HG02852 (cell line): ENCODE measurements around the gene TFIP11.
"Not testable (repeated sequence)": the region's sequence is repeated elsewhere in the genome, so short reads cannot be mapped to it uniquely, and the experiment has no call there.

Experiments
- ATAC-seq: cut with Tn5 transposase; IDR thresholded peaks from one replicate; pipeline ENCODE4 v1.9.1; 2021; ENCODE audit warnings: mild to moderate bottlenecking, moderate library complexity; ENCODE audit not compliant: unreplicated experiment

The TFIP11 gene

DNA sequence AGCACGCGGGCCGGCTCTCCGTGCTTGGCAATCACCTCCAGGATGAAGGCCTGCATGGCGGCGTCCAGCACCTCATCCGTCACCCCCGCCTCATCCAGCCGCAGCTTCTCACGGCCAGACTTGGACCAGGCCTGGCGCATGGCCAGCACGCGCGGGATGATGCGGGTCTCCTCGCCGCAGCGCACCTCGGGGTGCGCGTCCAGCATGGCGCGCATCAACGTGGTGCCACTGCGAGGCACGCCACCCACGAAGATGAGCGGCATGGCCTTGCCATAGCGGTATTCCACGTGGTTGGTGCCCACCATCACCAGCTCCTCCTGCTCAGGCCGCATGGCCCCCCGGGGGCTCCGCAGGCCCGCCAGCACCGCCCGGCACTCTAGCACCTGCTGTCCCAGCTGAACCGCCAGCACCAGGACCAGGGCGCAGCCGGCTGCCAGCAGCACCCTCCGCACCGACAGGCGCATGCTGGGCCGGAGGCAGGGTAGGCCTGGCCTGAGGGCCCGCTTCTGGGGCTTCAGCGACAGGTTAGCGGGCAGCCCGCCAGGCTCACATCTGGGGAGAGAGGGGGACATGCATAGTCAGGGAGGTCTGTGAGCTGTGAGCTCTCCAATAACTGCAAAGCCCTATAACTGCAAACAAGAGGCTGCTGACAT lies 29.0 kb upstream of the TFIP11 start:
- ATAC-seq: no peak

DNA sequence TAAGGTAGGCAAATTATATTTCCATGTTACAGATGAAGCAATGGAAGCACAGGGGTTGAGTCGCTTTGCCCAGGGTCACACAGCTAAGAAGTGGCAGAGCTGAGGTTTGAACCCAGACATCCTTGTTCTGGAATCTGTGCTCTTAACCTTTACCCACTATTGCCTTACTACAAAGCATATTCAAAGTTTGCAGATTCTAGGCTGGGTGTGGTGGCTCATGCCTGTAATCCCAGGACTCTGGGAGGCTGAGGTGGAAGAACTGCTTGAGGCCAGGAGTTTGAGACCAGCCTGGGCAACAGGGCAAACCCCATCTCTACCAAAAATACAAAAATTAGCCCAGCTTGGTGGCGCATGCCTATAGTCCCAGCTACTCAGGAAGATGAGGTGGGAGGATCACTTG lies 27.8 kb upstream of the TFIP11 start:
- ATAC-seq: no peak

GRCh38 chr22:26536762-26537134 lies 24.5 kb upstream of the TFIP11 start:
- ATAC-seq: no peak

GRCh38 chr22:26536056-26536761 lies 23.9 kb upstream of the TFIP11 start:
- no peak for ATAC-seq

GRCh38 chr22:26535603-26535908 lies 23.3 kb upstream of the TFIP11 start:
- no peak for ATAC-seq

DNA sequence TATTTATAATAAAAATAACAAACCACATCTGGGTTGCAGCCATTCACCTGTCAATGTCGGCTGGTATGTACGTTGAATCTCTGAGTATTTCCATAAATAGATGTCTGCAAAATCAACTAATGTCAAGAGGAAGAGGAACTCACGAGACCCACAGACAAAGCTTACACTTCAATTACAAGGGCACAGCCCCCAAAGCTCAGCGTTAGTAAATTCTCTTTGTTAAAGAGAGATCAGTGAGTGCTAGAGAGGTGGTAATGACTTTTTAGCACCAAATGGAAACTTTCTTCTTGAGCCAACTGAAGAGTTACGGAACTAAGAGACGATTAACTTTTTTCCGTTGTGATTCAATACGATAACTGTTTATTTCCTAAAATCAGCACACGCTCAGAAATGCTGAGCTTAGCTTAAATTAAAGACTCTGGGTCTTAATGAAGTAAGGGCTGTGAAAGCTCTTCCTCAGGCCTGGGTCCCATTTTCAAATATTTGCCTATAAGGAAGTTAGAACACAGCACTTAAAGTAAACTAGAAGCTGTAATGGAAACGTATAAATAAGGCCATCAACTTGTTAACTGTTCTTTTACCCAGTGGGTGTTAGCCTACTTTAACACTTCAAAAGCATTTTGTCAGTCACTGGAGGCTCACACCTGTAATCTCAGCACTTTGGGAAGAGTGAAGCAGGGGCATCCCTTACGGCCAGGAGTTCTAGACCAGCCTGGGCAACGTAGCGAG lies 22.8 kb upstream of the TFIP11 start:
- ATAC-seq: no peak

GRCh38 chr22:26534171-26534855 lies 22.0 kb upstream of the TFIP11 start:
- ATAC-seq: no peak

DNA sequence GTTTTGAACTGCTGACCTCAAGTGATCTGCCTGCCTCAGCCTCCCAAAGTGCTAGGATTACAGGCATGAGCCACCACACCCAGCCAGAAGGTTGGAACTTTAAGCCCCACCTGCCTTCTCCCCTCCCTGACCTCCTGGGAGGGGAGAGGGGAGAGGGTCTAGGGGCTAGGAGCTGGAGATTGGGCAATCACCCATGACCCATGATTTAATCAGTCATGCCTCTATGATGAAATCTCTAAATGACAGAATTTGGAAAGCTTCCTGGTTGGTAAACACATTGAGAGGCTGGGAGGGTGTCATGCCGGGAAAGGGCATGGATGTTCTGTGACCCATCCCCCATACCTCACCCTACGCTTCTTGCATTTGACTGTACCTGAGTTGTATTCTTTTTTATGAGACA lies 17.1 kb upstream of the TFIP11 start:
- ATAC-seq: no peak

DNA sequence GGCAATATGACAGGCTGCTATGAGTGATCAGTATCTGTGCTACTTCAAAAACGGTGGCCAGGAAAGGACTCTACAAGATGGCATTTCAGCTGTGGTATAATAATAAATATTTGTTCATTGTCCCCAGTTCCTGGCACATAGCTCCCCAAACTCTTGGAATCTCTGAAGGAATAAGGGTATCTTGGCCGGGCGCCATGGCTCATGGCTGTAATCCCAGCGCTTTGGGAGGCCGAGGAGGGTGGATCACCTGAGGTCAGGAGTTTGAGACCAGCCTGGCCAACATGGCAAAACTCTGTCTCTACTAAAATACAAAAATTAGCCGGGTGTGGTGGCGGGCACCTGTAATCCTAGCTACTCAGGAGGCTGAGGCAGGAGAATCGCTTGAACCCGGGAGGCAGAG lies 16.2 kb upstream of the TFIP11 start:
- not testable (repeated sequence) for ATAC-seq

DNA sequence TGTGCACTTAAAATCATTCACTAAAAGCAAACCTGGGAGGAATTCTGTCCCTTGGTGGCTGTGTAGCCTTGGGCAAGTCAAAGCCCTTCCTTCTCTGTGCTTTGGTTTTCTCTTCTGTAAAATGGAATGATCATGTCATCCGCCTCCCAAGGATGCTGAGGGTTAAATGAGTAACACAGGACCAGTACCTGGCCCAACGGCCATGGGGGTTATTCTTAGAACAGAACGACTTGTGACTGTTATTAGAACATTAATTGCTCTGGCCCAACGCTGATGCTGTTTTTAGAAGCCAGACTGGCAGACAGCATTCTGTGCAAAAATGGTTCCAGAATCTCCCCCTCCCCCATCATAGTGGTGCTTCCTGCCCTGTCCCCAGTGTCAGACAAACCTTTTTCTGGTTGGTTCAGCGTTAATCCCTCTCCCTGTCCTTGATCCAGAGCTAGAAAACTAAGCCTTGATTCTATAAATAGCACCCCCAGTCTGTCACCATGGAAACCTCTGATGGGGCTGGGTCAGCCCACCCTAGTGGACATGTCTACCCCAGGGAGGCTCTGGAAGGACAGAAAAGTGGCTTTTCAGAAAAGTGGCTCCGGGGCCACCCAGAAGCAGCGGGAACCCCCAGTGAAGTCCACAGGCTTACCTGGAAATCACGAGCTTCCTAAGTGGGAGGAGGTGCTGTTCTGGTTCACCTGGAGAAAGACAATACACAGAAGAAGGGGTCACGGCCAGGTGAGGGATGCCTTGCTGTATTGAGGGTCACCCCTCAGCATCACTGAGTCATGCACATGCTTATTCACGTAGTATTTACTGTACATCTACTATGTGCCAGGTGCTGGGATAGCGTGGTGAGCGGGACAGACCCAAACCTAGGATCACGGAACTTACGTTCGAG lies 15.5 kb upstream of the TFIP11 start:
- no peak for ATAC-seq

DNA sequence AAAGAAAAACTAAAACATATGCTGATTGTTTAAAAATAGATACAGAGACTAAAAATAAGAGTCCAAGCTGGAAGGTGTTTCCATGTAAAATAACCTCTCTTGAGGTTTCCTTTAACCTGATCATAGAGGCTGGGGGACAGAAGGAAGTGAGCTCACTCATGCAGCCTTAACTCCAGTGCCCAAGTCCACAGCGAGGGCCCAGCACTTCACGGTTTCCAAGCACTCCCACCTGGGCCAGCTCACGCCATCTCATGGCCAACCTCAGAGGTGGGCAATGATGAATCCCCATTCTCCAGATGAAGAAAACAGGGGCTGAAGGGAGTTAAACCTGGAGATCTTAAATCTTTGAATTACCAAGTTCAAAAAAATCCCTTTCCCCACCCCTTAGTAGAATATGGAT lies 14.9 kb upstream of the TFIP11 start:
- ATAC-seq: no peak

GRCh38 chr22:26525946-26526564 lies 13.8 kb upstream of the TFIP11 start:
- ATAC-seq: no peak

DNA sequence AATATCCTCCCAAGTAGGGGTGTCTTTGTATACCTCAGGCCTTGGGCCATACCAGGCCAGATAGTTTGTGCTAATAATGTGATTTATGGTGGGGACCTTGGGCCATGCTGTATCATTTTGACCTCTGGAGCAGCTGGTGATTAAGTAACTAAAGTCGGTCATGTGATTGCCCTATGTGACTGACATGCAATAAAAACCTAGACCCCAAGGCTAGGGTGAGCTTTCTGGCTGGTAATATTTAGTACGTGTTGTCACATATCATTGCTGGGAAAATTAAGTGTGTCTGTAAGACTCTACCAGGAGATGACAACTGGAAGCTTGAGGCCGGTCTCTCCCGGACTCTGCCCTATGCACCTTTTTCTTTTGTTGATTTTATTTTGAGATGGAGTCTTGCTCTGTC lies 12.6 kb upstream of the TFIP11 start:
- ATAC-seq: no peak

DNA sequence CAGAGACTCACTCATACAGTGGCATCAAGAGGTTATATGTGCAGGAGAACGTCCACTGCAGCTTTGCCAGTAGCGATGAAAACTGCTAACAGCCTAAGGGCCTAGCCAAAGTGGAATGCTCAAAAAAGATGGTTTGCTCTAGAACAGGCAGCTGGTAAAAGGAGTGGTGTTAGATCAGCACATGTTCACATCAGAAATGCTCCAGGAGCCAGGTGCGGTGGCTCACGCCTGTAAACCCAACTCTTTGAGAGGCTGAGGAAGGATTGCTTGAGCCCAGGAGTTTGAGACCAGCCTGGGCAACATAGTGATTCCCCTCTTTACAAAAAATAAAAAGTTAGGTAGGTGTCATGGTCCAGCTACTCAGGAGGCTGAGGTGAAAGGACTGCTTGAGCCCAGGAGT lies 10.3 kb upstream of the TFIP11 start:
- ATAC-seq: no peak

- no peak for ATAC-seq
Observed at GRCh38 chr22:26522012-26522411, 9.7 kb upstream of the TFIP11 start.

DNA sequence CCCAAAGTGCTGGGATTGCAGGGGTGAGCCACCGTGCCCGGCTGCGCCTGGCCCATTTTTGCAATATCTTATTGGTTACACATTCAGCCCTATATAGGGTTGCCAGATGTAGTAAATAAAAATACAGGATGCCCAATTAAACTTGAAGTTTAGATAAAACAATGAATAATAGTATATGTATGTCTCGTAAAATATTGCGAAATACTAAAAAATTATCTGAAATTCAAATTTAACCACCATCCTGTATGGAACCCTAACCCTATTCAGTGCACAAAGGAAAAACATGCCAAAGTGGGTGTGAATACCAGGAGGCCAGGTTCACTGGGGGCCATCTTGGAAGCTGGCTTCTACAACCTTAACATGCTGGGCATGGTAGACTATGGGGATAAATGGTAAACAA lies 5.2 kb upstream of the TFIP11 start:
- no peak for ATAC-seq

- ATAC-seq: no peak
Observed at GRCh38 chr22:26516503-26516902, 4.2 kb upstream of the TFIP11 start.

DNA sequence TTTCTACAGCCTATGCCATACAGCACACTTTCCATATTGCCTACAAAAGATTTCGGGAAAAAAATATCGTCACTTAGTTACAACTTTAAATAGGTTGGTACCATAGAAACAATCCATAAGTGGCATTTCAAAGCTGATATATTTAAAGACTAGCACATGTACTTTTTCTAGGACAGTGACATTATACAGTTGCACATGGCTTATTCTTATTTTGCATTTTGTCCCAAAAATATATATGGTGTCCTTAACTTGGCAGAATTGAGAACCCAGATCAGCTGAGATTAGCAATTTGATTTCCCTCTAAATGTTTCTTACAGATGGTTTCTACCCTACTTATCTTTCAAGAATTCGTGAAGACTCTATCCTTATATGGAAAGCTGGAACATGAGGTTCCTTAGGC lies 3.7 kb upstream of the TFIP11 start:
- ATAC-seq: no peak

GRCh38 chr22:26514419-26515161 lies 2.3 kb upstream of the TFIP11 start:
- ATAC-seq: no peak

GRCh38 chr22:26513838-26514237 lies 1.6 kb upstream of the TFIP11 start:
- ATAC-seq: no peak
